OCI-LY3 (cell line): ENCODE results near the gene NUMA1.

ENCODE experiments used
- H2AFZ ChIP-seq: fragments of 200-600, 300-600 bp; shearing (Covaris generic); 2 replicates; pipeline ENCODE4 v1.6.0; 2014; ENCODE audit warnings: antibody characterized with exemption, low read depth, low read length
- H3K27ac ChIP-seq: fragments of 200-600, 300-600 bp; sonication (generic); 2 replicates; pipeline ENCODE4 v1.5.1; 2014; ENCODE audit warnings: mild to moderate bottlenecking, low read length, moderate library complexity, mixed read lengths
- H3K27me3 ChIP-seq: fragments of 200-600, 300-600 bp; sonication (generic); 2 replicates; pipeline ENCODE4 v1.6.1; 2014; ENCODE audit warnings: low read depth, low read length, mixed read lengths
- H3K36me3 ChIP-seq: fragments of 200-600, 300-600 bp; sonication (generic); replicated peaks from 2 replicates; pipeline ENCODE3; 2014; ENCODE audit warnings: low read depth, low read length, mixed read lengths
- H3K4me1 ChIP-seq: fragments of 300-600, 200-600 bp; sonication (generic); 2 replicates; pipeline ENCODE4 v1.6.1; 2014; ENCODE audit warnings: low read length, mixed read lengths
- H3K4me2 ChIP-seq: fragments of 200-600, 300-600 bp; sonication (generic); 2 replicates; pipeline ENCODE4 v1.6.1; 2014; ENCODE audit warnings: low read length, mixed read lengths
- H3K4me3 ChIP-seq: fragments of 300-600, 200-600 bp; sonication (generic); 2 replicates; pipeline ENCODE4 v1.5.1; 2014; ENCODE audit warnings: antibody characterized with exemption, mild to moderate bottlenecking, low read length, moderate library complexity
- H3K79me2 ChIP-seq: fragments of 300-600, 200-600 bp; shearing (Covaris generic); 2 replicates; pipeline ENCODE4 v1.6.1; 2014; ENCODE audit warnings: mild to moderate bottlenecking, low read length, mixed read lengths
- H3K9ac ChIP-seq: fragments of 300-600, 200-600 bp; shearing (Covaris generic); 2 replicates; pipeline ENCODE4 v1.6.0; 2014; ENCODE audit warnings: mild to moderate bottlenecking, low read length, moderate library complexity
- H3K9me3 ChIP-seq: fragments of 200-600, 300-600 bp; shearing (Covaris generic); 2 replicates; pipeline ENCODE4 v1.6.1; 2014; ENCODE audit warnings: low read length, mixed read lengths; ENCODE audit not compliant: insufficient read depth
- H4K20me1 ChIP-seq: fragments of 200-600, 300-600 bp; sonication (generic); 2 replicates; pipeline ENCODE4 v1.6.1; 2016; ENCODE audit warnings: low read length, mixed read lengths; ENCODE audit not compliant: insufficient read depth
- EZH2phosphoT487 ChIP-seq: fragments of 200-600 bp; shearing (Covaris generic); IDR thresholded peaks from 2 replicates; pipeline ENCODE4 v1.6.1; 2018; ENCODE audit warnings: antibody characterized with exemption, mixed run types, low read depth
- TF ChIP-seq, protein P1 (sequence below): fragments of 200-600, 300-600 bp; sonication (generic); IDR thresholded peaks from 2 replicates; pipeline ENCODE4 v1.5.1; 2014; ENCODE audit warnings: antibody characterized with exemption, low read length, low read depth

The NUMA1 gene

DNA sequence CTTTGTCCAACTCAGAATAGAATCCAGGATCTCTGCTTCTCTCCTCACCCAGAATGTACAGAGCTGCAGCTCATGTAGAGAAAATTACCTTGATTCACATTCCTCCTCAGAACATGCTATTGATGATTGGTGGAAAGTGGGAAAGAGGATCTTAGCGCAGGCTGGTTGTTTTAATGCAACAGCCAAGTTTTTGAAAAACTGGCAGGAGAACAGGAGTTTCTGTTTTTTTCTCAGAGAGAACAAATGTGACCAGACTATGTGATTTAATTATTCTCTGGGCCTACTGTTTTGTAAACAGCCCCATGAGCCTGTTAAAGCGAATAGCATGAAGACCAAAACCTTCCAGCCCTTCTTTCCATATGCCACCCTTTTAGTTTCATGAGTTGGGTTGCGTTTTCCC is 100.7 kb downstream of the NUMA1 start:
- Histone ChIP-seq H3K9me3 (no peaks in the 10 kb centered on the region), H3K4me3 (no peak overlapping the region), H3K27me3 (no peaks in the 10 kb centered on the region), H2AFZ (no peak overlapping the region), H3K79me2 (peaks cover 13% of the 10 kb centered on the region), H3K9ac (no peak overlapping the region), H3K4me1 (peaks cover 32% of the 10 kb centered on the region), H4K20me1 (no peaks in the 10 kb centered on the region), H3K4me2 (no peak overlapping the region), H3K27ac (no peak overlapping the region), H3K36me3 (peaks cover 40% of the 10 kb centered on the region)
- no peak for TF ChIP-seq EZH2phosphoT487
- TF ChIP-seq, protein P1, sequence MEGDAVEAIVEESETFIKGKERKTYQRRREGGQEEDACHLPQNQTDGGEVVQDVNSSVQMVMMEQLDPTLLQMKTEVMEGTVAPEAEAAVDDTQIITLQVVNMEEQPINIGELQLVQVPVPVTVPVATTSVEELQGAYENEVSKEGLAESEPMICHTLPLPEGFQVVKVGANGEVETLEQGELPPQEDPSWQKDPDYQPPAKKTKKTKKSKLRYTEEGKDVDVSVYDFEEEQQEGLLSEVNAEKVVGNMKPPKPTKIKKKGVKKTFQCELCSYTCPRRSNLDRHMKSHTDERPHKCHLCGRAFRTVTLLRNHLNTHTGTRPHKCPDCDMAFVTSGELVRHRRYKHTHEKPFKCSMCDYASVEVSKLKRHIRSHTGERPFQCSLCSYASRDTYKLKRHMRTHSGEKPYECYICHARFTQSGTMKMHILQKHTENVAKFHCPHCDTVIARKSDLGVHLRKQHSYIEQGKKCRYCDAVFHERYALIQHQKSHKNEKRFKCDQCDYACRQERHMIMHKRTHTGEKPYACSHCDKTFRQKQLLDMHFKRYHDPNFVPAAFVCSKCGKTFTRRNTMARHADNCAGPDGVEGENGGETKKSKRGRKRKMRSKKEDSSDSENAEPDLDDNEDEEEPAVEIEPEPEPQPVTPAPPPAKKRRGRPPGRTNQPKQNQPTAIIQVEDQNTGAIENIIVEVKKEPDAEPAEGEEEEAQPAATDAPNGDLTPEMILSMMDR = no peak

DNA sequence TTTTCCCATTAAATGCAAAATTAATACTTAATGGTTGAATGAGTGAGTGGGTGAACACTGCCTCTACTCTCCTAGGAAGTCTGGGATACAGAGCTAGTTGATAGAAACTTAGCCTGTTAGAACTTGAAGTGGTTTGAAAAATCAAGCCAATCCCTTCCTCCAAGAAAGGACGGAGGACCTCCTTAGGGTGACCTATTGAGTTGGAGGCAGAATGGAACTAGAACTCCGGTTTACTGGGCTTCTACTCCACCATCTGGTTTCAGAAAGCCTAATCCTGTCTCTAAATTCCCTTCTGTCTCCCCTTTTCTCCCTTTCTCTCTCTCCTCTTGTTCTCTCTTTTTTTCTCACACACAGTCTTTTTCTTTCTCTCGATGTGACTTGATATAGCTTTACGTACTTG is 101.2 kb downstream of the NUMA1 start:
- TF ChIP-seq, protein P1 = no peak
- TF ChIP-seq EZH2phosphoT487 = no peak
- Histone ChIP-seq H2AFZ (no peak overlapping the region), H3K9me3 (no peaks in the 10 kb centered on the region), H4K20me1 (no peaks in the 10 kb centered on the region), H3K4me1 (peaks cover 32% of the 10 kb centered on the region), H3K36me3 (peaks cover 39% of the 10 kb centered on the region), H3K27me3 (no peaks in the 10 kb centered on the region), H3K27ac (peak overlapping the region; percentile 84; the same call in 1 of the 2 replicates), H3K79me2 (peaks cover 13% of the 10 kb centered on the region), H3K9ac (no peak overlapping the region), H3K4me3 (no peak overlapping the region), H3K4me2 (peak overlapping the region; percentile 71)

- H3K4me3 ChIP-seq = peak overlapping the region; percentile 41
- peak overlapping the region; percentile 71 for H3K4me2 ChIP-seq
- no peak for TF ChIP-seq EZH2phosphoT487
- TF ChIP-seq, protein P1 = peak; percentile 94
- H3K27ac ChIP-seq = peak overlapping the region; percentile 84
- no peak overlapping the region for H2AFZ ChIP-seq
- no peaks in the 10 kb centered on the region for H3K27me3 ChIP-seq
- no peaks in the 10 kb centered on the region for H3K9me3 ChIP-seq
- peak overlapping the region; percentile 53 for H3K9ac ChIP-seq
- H4K20me1 ChIP-seq = no peaks in the 10 kb centered on the region
- H3K79me2 ChIP-seq = peaks cover 13% of the 10 kb centered on the region
- peaks cover 32% of the 10 kb centered on the region for H3K4me1 ChIP-seq
- peaks cover 29% of the 10 kb centered on the region for H3K36me3 ChIP-seq
Observed at GRCh38 chr11:71977743-71978418, 102.5 kb downstream of the NUMA1 start.

DNA sequence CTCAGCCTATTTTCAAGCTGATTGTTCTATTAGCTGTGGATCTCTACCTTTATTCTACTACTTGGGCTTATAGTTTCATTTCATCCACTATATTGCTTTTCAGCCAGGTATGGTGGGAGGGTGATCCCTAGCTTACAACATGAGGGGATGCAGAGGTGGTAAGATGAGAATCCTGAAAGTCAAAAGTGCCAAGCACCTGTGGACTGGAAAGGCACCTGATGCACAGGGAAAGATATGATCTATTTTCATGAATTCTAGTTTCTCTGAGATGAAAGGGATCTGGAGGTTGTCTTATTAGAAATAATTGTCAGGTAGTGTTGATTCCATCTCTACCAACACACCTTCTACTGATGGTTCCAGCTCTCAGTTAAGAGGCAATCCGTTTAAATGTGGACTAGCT is 103.3 kb downstream of the NUMA1 start:
- TF ChIP-seq, protein P1 = no peak
- no peak for TF ChIP-seq EZH2phosphoT487
- Histone ChIP-seq H3K36me3 (peaks cover 28% of the 10 kb centered on the region), H3K27me3 (no peaks in the 10 kb centered on the region), H4K20me1 (no peaks in the 10 kb centered on the region), H3K9me3 (no peaks in the 10 kb centered on the region), H3K27ac (peak overlapping the region; percentile 84), H3K9ac (peak overlapping the region; percentile 53; the same call in 1 of the 2 replicates), H3K4me3 (no peak overlapping the region), H3K79me2 (peaks cover 13% of the 10 kb centered on the region), H2AFZ (no peak overlapping the region), H3K4me1 (peaks cover 32% of the 10 kb centered on the region), H3K4me2 (peak overlapping the region; percentile 71)
